A549 (cell line): ENCODE measurements around the gene ZC3H12C. TPM values are rescaled to one million over a fixed set of nuclear protein-coding genes. Genes with fewer than 3 reads are reported as not detected.
"Not testable (repeated sequence)": the region's sequence is repeated elsewhere in the genome, so short reads cannot be mapped to it uniquely, and the experiment has no call there.

ENCODE experiments used
- ATAC-seq, 2 experiments: fragments of 200-7000 bp in 1 of 2; fragments of >200 bp in 1 of 2; cut with Nextera tagmentation in 1 of 2; cut with Tn5 transposase in 1 of 2; 3 replicates each; pipeline versions ENCODE4 v1.8.0 to v1.9.1; 2018 to 2020; ENCODE audit warnings: mild to moderate bottlenecking in 1 of 2, moderate library complexity in 1 of 2
- CTCF ChIA-PET: fragments of 300-600 bp; sonication (Branson Sonifier 250); formaldehyde crosslinking; extraction: SDS; loops from one replicate; lab custom pipeline; 2021; ENCODE audit warnings: antibody characterized with exemption, inconsistent platforms; lab: Yijun Ruan, JAX
- POLR2A ChIA-PET: fragments of 350-600 bp; formaldehyde crosslinking; extraction: SDS; loops from one replicate; lab custom pipeline; 2021; ENCODE audit warnings: antibody characterized with exemption, inconsistent platforms; lab: Yijun Ruan, JAX
- DNase-seq, 2 experiments: peaks; one replicate each; pipeline versions ENCODE4 v3.0.0 to v3.0.0-alpha.2; 2011 to 2016; ENCODE audit warnings: low read depth in 1 of 2, low spot score in 1 of 2
- FAIRE-seq: peaks from 2 replicates; lab custom pipeline; 2011; peaks lifted over from hg19 to GRCh38; lab: Jason Lieb, UNC
- H3K27ac ChIP-seq, 2 experiments: fragments of >200 bp; sonication (Bioruptor Twin); formaldehyde crosslinking; 3 replicates each; pipeline ENCODE4 v1.5.1; 2016 to 2017
- H3K4me1 ChIP-seq: fragments of >200 bp; sonication (Bioruptor Twin); formaldehyde crosslinking; 3 replicates; pipeline ENCODE4 v1.6.1; 2016
- H3K4me2 ChIP-seq: fragments of >200 bp; sonication (Bioruptor Twin); formaldehyde crosslinking; 3 replicates; pipeline ENCODE4 v1.6.1; 2016
- H3K4me3 ChIP-seq: fragments of >200 bp; sonication (Bioruptor Twin); formaldehyde crosslinking; 3 replicates; pipeline ENCODE4 v1.5.1; 2016
- H3K9me3 ChIP-seq: fragments of >200 bp; sonication (Bioruptor Twin); formaldehyde crosslinking; 3 replicates; pipeline ENCODE4 v1.6.1; 2016
- CBX2 ChIP-seq: fragments of 200-600 bp; sonication (generic); IDR thresholded peaks from 2 replicates; pipeline ENCODE4 v1.6.1; 2016; ENCODE audit warnings: low read depth, mild to moderate bottlenecking, borderline replicate concordance
- EP300 ChIP-seq, 2 experiments: fragments of >200 bp; sonication (Bioruptor Twin); formaldehyde crosslinking; IDR thresholded peaks; 2 replicates in 1 of 2; 3 replicates in 1 of 2; pipeline ENCODE4 v1.6.1; 2016 to 2017
- ESRRA ChIP-seq: fragments of 150-350 bp; IDR thresholded peaks from 2 replicates; pipeline ENCODE4 v1.6.1; 2014; ENCODE audit warnings: mild to moderate bottlenecking, low read length, borderline replicate concordance
- HOXA7 ChIP-seq: fragments of 250-450 bp; sonication (Bioruptor Pico); IDR thresholded peaks from 2 replicates; pipeline ENCODE4 v1.5.0; 2020; ENCODE audit warnings: mild to moderate bottlenecking, moderate library complexity
- HOXB5 ChIP-seq: fragments of 250-450 bp; sonication (Bioruptor Pico); IDR thresholded peaks from 2 replicates; pipeline ENCODE4 v1.5.0; 2020; ENCODE audit warnings: mild to moderate bottlenecking, moderate library complexity
- JUN ChIP-seq, 2 experiments: fragments of >200 bp; sonication (Bioruptor Twin); formaldehyde crosslinking; IDR thresholded peaks; 2 replicates in 1 of 2; 3 replicates in 1 of 2; pipeline ENCODE4 v1.6.1; 2016 to 2017
- POLR2AphosphoS2 ChIP-seq: conservative IDR thresholded peaks from 2 replicates; pipeline ENCODE4 v1.6.1; 2012; ENCODE audit warnings: low read length, improper control_type of control experiment, inconsistent platforms
- RAD21 ChIP-seq, 2 experiments: fragments of >200 bp in 1 of 2; sonication (Bioruptor Twin) in 1 of 2; formaldehyde crosslinking in 1 of 2; IDR thresholded peaks in 1 of 2; conservative IDR thresholded peaks in 1 of 2; 2 replicates in 1 of 2; 3 replicates in 1 of 2; pipeline ENCODE4 v1.6.1; 2012 to 2018; ENCODE audit warnings: inconsistent platforms in 1 of 2
- SMC3 ChIP-seq: fragments of >200 bp; sonication (Bioruptor Twin); formaldehyde crosslinking; IDR thresholded peaks from 3 replicates; pipeline ENCODE4 v1.6.1; 2018; ENCODE audit warnings: inconsistent platforms
- WGBS: methylation state at CpG from one replicate; pipeline ENCODE4 v1.1.6; 2017; ENCODE audit errors: missing lambda C conversion rate; 5-methylcytosine and 5-hydroxymethylcytosine counted together
- polyA plus RNA-seq, 4 experiments: library from polyadenylated mRNA; depleted of rRNA in 3 of 4; stranded (reverse); fragments of >200 nt; fragmentation: RNase III in 1 of 4; extraction: RNeasy Plus Mini Kit Qiagen cat#74134 plus additional on column Dnase treatment in 1 of 4; gene quantifications; 2 replicates in 3 of 4; 3 replicates in 1 of 4; pipeline ENCODE4 v1.2.3, GENCODE V29; 2011 to 2017
- TF ChIP-seq, protein P1 (sequence below): IDR thresholded peaks from 2 replicates; pipeline ENCODE4 v1.6.1; 2012
- TF ChIP-seq, protein P2 (sequence below): fragments of 450-650 bp; IDR thresholded peaks from 2 replicates; pipeline ENCODE4 v1.6.1; 2014; ENCODE audit warnings: antibody characterized with exemption
- TF ChIP-seq, protein P3 (sequence below): fragments of 200-600 bp; sonication (generic); IDR thresholded peaks from 2 replicates; pipeline ENCODE4 v1.6.1; 2016; ENCODE audit warnings: antibody characterized with exemption, mild to moderate bottlenecking, moderate library complexity

Gene ZC3H12C
- polyA plus RNA-seq, 2 of the 4 experiments (the other 2 are of a cell fraction) = 3.1 to 12.4 TPM

- peak overlapping the region; percentile 53 for H3K4me3 ChIP-seq
Observed at GRCh38 chr11:110208678-110209312, 115.6 kb downstream of the ZC3H12C start.

GRCh38 chr11:110209313-110209694, 116.1 kb downstream of the ZC3H12C start:
- CTCF ChIA-PET = interaction anchor here (1.0 to 1.8 kb wide), 3 partner anchors 10 to 158 kb away, joined by 3 to 11 read pairs (median 4); no protein-coding TSS in a partner anchor
- peak overlapping the region; percentile 78 to 85 for H3K27ac ChIP-seq
- FAIRE-seq, DNase-seq, H3K9me3 ChIP-seq, ATAC-seq, POLR2A ChIA-PET: not testable (repeated sequence)
- H3K4me3 ChIP-seq = peak overlapping the region; percentile 53
- no CpG with 5 or more reads among the region's 14 CpGs for WGBS
- peaks cover 16% of the 10 kb centered on the region; the same call in 2 of the 3 replicates for H3K4me1 ChIP-seq
- peak overlapping the region; percentile 72; the same call in 2 of the 3 replicates for H3K4me2 ChIP-seq

More at GRCh38 chr11:110208678-110209312, 115.6 kb downstream of the ZC3H12C start:
- POLR2A ChIA-PET, H3K9me3 ChIP-seq, FAIRE-seq: not testable (repeated sequence)
- TF ChIP-seq, protein P1, sequence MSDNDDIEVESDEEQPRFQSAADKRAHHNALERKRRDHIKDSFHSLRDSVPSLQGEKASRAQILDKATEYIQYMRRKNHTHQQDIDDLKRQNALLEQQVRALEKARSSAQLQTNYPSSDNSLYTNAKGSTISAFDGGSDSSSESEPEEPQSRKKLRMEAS = peak; percentile 29; the same call in 1 of the 2 replicates
- peak; percentile 28; the same call in 1 of the 3 replicates for TF ChIP-seq SMC3
- TF ChIP-seq RAD21 (conservative IDR thresholded peaks at IDR 0.05 in 1 of 2, IDR thresholded peaks at IDR 0.05 in 1 of 2) = peak; percentile 13 to 33; a peak in 2 of 5 replicates
- H3K27ac ChIP-seq = peak overlapping the region; percentile 78 to 85
- DNase-seq = peak in 1 of 2 experiments; percentile 74
- CTCF ChIA-PET = interaction anchor here (0.8 to 1.8 kb wide), 4 partner anchors 9 to 159 kb away, joined by 3 to 11 read pairs (median 4); no protein-coding TSS in a partner anchor
- H3K4me2 ChIP-seq = peak overlapping the region; percentile 72
- peak in 1 of 2 experiments; percentile 79; a peak in 3 of 6 replicates for ATAC-seq
- WGBS = 18% methylated on average over 15 of the region's 29 CpGs
- H3K4me1 ChIP-seq = peaks cover 16% of the 10 kb centered on the region; the same call in 2 of the 3 replicates

- FAIRE-seq = no peak
- Histone ChIP-seq H3K4me1 (no peaks in the 10 kb centered on the region), H3K9me3 (no peaks in the 10 kb centered on the region), H3K27ac (no peak overlapping the region), H3K4me3 (no peak overlapping the region), H3K4me2 (no peak overlapping the region)
- POLR2A ChIA-PET = interaction anchor here (0.7 kb wide), 1 partner anchor 156 kb away, joined by 3 read pairs; no protein-coding TSS in a partner anchor
- CTCF ChIA-PET = interaction anchor here (1.0 kb wide), 1 partner anchor 16 kb away, joined by 3 read pairs; no protein-coding TSS in a partner anchor
- DNase-seq = no peak
- WGBS = 93% methylated on average over 12 of the region's 12 CpGs
- ATAC-seq = peak; percentile 40 to 45; a peak in 5 of 6 replicates
- TF ChIP-seq HOXA7 (0 out of 2 replicates have a peak, but pooled peaks have one; percentile 64), EP300 (IDR thresholded peaks at IDR 0.05) (no peak), CBX2 (no peak), POLR2AphosphoS2 (peak; percentile 32; the same call in 1 of the 2 replicates), HOXB5 (CRISPR knock-in tag) (no peak)
- TF ChIP-seq, protein P2, sequence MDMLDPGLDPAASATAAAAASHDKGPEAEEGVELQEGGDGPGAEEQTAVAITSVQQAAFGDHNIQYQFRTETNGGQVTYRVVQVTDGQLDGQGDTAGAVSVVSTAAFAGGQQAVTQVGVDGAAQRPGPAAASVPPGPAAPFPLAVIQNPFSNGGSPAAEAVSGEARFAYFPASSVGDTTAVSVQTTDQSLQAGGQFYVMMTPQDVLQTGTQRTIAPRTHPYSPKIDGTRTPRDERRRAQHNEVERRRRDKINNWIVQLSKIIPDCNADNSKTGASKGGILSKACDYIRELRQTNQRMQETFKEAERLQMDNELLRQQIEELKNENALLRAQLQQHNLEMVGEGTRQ = no peak
- TF ChIP-seq, all 56 proteins: peak for 2
Observed at GRCh38 chr11:110217223-110217877, 124.2 kb downstream of the ZC3H12C start.

DNA sequence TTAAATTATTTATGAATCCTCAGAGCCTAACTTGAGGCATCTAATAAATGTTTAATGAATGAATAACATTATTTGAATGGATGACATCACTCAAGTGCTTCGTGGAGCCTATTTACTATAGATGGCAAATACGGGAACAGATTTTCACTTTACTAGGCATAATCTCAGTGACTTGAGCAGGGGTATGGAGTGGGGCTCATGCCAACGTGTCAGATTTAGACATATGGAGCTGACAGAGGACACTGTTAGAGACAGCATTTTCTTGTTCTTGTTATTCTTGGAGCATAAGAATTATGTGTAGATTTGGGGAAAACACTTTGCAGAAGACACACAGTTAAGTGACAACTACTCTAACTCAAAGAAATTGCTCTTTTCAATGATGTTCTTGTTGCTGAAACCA, 124.7 kb downstream of the ZC3H12C start:
- no peak overlapping the region for H3K4me2 ChIP-seq
- CTCF ChIA-PET = interaction anchor here (0.9 to 1.0 kb wide), 2 partner anchors 16 kb away, joined by 3 to 4 read pairs; no protein-coding TSS in a partner anchor
- no peaks in the 10 kb centered on the region for H3K4me1 ChIP-seq
- no peak overlapping the region for H3K4me3 ChIP-seq
- ATAC-seq = peak in 1 of 2 experiments; percentile 15; a peak in 2 of 6 replicates
- FAIRE-seq = no peak
- DNase-seq = no peak
- TF ChIP-seq JUN (IDR thresholded peaks at IDR 0.05) = 0 out of 5 replicates have a peak, but pooled peaks of 1 of the 2 experiments have one; percentile 8
- TF ChIP-seq POLR2AphosphoS2 = no peak
- TF ChIP-seq ESRRA = no peak
- TF ChIP-seq, protein P3, sequence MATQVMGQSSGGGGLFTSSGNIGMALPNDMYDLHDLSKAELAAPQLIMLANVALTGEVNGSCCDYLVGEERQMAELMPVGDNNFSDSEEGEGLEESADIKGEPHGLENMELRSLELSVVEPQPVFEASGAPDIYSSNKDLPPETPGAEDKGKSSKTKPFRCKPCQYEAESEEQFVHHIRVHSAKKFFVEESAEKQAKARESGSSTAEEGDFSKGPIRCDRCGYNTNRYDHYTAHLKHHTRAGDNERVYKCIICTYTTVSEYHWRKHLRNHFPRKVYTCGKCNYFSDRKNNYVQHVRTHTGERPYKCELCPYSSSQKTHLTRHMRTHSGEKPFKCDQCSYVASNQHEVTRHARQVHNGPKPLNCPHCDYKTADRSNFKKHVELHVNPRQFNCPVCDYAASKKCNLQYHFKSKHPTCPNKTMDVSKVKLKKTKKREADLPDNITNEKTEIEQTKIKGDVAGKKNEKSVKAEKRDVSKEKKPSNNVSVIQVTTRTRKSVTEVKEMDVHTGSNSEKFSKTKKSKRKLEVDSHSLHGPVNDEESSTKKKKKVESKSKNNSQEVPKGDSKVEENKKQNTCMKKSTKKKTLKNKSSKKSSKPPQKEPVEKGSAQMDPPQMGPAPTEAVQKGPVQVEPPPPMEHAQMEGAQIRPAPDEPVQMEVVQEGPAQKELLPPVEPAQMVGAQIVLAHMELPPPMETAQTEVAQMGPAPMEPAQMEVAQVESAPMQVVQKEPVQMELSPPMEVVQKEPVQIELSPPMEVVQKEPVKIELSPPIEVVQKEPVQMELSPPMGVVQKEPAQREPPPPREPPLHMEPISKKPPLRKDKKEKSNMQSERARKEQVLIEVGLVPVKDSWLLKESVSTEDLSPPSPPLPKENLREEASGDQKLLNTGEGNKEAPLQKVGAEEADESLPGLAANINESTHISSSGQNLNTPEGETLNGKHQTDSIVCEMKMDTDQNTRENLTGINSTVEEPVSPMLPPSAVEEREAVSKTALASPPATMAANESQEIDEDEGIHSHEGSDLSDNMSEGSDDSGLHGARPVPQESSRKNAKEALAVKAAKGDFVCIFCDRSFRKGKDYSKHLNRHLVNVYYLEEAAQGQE = no peak
- POLR2A ChIA-PET = no interaction called here
- no peak overlapping the region for H3K27ac ChIP-seq
- H3K9me3 ChIP-seq = no peaks in the 10 kb centered on the region
- WGBS = 62% methylated on average over 3 of the region's 3 CpGs
